Activated CD4-positive, alpha-beta T cell treated with anti-CD3 and anti-CD28 coated beads, Interleukin-2, amount 50 U/mL, for 48 hours (primary cell): Measurements from ENCODE around the gene TMEM231.
"Not testable (repeated sequence)": the region's sequence is repeated elsewhere in the genome, so short reads cannot be mapped to it uniquely, and the experiment has no call there.

ENCODE experiments used
- DNase-seq, 2 experiments: peaks; one replicate each; pipeline ENCODE4 v3.0.0-alpha.2; 2020

Gene TMEM231

DNA sequence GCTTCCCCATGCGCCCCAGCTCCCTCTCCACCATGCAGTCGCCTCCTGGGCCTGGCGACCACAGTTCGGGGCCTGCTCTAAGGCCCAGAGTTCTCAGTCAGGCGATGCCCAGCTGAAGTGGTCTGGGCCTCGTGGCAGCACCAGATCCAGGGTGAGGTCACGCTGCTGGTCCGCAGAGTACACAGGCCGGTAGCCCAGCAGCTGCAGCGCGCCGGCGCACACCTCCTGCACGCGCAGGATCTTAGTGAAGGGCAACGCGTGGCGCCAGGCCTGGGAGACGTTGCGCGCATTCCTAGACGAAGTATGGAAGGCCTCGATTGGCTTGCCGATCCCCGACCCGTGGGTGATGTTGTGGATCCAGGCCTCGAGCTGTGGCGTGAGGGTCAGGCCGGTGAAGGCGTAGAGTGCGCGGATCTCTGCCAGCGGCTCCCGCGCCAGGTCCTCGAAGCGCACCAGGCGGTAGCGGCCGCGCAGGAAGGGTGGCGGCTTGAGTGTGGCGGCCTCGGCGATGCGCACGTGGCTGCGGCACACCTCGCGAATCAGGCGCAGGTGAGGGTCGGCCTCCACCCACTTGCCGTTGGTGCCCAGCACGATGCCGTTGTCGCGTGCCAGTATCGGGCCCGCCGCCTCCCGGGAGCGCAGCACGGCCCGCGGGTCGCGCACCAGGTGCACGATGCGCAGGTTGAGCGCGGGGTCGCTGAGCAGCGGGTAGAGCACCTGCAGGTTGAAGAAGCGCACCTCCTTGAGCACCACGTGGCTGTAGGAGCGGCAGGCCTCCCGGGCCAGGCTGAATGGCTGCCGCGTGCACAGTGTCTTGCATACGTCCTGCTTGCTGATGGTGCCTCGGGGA lies 26.8 kb downstream of the TMEM231 start:
- no peak for DNase-seq

DNA sequence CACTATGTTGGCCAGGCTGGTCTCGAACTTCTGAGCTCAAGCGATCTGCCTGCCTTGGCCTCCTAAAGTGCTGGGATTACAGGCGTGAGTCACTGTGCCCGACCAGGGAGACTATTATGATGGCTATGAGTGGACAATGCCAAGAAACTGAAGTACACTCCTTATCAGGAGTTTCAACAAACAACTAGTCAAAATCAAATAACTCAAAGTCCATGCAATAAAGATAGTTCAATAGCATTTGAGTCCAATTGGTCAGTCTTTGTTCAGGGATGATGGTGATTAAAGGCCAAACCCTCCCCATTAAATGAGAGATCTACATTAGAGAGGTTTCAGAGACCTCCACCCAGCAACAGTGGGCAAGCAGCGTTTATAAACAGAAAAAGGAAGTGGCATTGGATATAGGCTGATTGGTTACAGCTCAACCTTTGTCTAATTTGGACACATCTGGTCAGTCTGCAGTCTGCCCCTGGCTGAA lies 28.2 kb downstream of the TMEM231 start:
- DNase-seq: no peak

DNA sequence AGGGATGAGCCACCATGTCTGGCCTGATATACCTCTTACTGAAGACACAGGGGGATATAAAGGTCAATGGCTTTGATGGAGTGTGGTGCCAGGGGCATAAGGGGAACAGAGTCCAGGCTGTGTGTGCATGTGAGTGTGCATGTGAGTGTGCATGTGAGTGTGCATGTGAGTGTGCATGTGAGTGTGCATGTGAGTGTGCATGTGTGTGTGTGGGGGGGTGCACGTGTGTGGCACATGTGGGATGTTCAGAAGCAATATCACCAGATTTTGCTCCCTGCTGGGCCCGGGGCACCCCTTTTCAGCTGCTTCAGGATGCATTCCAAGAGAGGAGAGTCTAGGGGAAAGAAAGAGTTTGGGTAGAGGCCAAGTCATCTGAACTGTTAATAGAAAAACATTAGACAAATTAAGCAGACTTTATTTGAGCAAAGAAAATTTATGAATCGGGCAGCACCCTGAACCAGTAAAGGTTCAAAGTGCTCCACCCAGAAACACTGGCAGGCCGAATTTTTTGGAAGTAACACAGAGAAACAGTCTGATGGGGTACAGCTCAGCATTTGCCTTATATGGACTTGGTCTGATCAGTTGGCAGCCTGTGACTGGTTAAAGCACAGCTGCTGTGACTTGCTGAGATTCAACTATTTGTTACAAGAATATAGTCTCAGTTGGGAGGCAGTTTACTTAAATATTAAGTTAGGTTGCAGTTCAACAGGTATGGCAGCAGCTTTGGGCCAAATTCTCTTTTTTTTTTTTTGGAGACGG lies 29.8 kb downstream of the TMEM231 start:
- no peak for DNase-seq

DNA sequence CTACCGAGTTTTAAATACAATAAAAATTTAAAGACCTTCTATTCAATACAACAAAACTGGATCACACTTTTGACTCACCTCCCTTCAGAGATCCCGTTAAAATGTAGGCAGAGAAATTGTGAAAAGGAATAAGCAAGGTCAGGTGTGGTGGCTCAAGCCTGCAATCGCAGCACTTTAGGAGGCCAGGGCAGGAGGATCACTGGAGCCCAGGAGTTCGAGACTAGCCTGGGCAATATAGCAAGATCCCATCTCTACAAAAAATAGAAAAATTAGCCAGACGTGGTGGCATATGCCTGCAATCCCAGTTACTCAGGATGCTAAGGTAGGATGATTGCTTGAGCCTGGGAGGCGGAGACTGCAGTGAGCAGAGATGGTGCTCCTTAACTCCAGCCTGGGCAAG lies 36.9 kb downstream of the TMEM231 start:
- no peak for DNase-seq

DNA sequence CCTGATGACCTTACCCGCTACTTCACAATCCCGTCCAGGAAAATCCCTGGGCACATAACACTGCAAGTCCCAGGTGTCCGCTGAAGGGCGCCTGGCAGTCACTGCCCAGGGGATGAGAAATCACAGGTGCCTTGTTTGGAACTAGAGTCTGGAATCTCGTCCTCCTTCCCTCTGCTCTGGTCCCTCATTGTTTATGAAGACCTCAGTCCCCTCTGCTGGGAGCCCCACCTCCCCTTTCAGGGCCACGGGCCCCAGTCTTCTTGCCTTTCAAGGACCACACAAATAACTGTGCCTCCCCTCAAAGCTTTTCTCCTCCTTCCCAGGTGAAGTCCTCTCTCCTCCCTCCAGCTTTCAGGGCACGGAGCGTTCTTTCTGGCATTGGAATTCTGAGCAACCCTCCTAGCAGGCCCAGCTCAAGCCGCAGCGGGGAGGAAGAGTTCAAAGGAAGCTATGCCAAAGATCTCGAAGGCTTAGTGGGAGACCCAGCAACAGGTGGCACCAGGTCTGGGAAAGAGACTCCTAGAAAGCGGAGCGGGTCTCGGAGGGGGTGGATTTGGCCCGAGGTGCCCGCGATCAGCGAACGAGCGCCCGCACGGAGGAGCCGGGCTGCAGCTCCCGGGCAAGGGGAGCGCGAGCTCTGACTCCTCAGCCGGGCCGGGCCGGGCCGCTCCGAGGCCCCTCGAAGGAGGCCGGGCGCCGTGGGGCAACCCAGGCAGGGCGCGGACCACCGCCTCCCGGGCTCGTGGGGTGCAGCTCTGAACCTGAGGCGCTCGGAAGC lies 39.7 kb downstream of the TMEM231 start:
- peak; percentile 26 to 36 for DNase-seq

DNA sequence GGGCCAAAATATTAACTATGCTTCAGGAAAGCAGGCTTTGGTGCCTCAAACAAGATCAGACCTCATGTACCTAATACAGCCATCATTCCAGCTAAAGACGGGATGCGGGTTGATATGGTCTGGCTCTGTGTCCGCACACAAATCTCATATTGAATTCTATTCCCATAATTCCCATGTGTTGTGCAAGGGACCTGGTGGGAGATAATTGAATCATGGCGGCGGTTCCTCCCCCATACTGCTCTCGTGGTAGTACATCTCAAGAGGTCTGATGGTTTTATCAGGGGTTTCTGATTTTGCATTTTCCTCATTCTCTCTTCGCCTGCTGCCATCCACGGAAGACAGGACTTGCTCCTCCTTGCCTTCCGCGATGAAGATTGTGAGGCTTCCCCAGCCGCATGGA lies 41.8 kb downstream of the TMEM231 start:
- no peak for DNase-seq

DNA sequence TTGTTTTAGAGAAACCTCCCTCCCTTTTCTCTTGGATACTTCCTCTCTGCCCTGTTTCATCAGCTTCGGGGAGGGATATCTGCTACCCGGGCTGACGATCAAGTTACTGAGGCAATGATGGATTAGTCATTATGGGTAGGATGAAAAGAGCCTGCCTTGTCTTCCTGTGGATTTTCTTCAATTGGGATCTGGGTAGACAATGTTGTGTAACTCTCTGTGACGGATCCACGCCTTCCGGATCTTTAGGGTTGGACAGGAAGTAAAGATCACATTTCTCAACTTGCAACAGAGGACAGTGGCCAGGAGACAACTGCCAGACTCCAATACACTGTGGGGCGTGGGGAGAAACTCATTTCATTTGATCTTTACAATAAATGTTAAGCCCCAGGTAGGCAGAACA lies 49.5 kb downstream of the TMEM231 start:
- no peak for DNase-seq

DNA sequence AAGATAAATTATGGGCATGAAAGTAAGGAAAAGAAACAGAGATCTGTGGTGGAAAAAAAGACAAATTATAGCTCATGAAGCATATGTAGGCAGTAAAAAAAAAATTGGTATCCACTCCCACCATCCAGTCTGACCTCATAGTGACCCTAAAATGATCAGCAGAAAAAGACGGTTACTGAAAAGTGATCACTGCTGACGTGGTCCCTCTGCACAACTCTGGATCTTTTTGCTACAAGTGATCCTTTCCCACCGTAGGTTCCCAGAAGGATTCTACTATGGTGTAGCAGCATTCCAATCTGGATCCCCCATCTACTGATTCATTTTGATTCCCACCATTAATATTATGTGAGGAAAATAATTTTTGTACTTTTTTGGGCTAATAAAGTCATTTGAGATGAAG lies 49.9 kb downstream of the TMEM231 start:
- DNase-seq: no peak

DNA sequence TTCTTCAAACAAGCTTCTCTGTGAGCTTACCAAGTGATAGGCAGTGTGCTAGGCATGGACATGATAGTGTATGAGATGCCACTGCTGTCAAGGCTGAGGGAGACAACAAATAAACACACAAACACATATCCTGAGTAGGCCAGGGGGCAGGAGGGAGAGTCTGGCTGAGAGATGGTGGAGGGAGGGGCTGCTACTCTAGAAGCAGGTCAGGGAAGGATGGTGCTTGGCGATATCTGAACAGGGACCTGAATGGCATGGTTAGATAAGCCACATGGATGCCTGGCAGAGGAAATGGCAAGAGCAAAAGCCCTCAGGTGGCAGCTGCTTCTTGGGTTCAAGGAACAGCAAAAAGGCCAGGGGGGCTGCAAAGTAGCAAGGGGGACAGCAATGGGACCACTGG lies 52.3 kb downstream of the TMEM231 start:
- DNase-seq: no peak

DNA sequence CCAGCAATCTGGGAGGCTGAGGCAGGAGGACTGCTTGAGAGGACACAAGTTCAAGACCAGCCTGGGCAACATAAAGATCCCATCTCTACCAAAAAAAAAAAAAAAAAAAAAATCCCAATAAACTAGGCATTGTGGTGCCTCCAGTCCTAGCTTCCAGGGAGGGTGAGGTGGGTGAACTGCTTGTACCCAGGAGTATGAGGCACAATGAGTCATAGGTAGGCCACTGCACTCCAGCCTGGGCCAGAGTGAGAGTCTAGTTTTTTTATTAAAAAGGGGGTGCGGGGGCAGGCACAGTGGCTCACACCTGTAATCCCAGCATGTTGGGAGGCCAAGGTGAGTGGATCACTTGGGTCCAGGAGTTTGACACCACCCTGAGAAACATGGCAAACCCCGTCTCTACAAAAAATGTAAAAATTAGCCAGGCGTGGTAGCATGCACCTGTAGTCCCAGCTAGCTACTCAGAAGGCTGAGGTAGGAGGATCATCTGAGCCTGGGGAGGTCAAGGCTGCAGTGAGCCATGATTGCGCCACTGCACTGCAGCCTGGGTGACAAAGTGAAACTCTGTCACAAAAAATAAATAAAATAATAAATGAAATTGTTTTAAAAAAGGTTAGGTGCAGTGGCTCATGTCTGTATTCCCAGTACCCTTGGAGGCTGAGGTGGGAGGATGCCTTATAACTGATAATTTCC lies 53.0 kb downstream of the TMEM231 start:
- DNase-seq: no peak

DNA sequence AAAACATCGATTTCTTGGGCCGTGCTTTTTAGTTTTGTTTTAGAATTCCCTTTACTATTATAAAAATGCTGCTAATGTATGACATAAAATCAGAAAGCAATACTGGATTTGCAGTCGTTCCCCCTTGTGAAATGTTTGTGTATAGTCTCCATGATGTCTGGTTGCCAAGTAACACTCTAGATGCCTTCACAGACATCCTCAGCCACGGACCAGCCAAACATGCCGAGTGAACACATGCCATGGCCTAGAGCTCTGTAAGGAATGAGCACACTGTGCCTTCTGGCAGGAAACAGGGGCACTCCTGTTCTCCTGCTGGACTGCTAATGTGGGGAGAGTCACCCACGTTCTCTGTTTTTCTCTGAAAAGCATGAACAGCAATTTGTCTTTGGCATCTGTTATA lies 54.2 kb downstream of the TMEM231 start:
- DNase-seq: not testable (repeated sequence)

DNA sequence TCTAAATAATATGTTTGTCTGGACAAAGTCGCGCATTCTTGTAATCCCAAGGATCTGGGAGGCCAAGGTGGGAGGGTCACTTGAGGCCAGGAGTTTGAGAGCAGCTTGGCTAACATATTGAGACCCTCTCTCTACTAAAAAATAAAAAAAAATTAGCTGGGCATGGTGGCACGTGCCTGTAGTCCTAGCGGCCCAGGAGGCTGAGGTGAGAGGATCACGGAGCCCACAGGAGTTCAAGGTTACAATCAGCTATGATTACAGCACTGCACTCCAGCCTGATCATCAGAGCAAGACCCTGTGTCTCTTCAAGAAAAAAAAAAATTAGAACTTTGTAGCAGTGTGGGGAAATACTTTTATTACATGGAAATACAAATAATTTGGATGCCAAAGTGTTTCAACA lies 54.7 kb downstream of the TMEM231 start:
- no peak for DNase-seq

DNA sequence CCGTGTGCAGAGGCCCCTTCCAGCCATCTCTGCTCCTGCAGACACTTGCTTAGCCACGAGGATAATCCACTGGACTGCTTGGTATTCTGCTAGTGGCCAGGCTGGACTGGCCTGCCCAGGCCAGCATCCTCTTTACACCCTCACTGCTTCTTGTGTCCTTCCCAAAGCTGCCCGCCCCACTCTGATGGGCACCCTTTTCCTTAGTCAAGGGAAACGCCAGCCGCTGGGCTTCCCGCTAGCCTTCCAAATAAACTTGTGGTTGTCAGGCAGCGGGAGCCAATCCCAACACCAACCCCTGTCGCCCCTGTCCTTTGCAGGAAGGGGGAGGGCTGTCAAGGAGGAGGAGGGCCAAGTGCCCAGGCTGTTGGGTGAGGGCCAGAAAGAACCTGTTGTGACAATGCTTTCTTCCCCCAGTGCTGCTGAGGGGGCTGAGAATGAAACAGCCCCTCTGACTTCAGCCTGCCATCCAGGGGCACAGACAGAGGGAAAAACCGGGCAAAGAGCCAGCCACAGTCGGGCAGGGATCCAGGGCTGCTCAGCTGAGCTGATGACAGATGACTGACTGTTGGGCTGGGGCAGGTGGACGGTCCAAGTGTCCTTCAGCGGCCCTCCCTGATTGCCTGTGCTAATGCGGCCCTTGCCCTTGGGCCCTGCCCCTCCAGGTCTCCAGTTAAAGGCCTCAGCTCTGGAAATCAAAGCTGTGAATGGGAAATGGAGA lies 57.3 kb downstream of the TMEM231 start:
- DNase-seq: not testable (repeated sequence)

DNA sequence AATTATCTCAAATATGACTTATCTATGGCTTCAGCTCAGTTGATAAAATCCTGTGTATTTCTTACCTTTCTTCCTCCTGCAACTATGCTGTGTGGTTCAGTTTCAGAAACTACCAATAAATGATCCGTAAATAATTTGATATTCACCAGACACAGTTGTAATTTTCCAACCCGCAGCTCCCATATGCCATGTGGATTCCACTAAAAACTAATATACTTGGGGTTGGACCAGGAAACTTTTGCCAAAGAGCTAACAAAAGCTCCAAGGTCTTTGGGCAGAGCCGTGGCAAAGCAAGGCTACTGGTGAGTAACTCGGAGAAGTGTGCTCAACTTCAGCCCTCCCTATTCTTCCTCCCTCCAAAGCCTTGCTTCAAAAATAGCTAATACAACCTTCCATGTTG lies 58.5 kb downstream of the TMEM231 start:
- DNase-seq: no peak

DNA sequence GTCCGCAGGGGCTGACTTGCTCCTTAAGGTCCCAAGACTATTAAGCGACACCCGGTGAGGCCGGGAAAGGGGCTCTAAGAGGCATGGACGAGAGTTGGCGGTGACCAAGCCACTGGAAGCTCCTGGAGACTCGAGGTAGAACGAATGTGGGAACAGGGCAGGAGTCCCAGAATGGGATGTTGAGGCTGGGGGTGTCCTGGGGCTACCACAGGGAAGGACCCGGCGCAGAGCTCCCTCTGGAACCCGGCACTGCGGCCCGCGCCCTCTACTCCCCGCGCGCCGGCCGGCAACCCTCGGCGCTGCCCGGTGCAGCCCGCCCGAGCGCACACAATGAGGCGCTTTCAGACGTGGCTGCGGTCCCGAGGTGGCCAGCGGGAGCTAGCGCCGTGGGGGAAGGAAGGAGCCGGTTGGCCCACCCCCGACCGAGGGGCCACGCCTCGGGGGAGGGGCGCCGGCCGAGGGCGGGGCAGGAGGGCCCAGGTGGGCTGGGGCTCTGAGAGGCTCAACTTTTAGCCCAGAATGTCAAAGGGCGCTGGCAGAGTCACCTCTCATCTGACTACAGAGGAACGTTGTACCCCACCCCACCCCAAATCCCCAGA lies 60.9 kb downstream of the TMEM231 start, which contains the start of gene CHST6:
TSS of gene CHST6 (minus strand) at position 366 of the 599 bp plus-strand sequence. CDS start 15,613 bp downstream, outside the sequence.
- DNase-seq: peak; percentile 19 to 27

DNA sequence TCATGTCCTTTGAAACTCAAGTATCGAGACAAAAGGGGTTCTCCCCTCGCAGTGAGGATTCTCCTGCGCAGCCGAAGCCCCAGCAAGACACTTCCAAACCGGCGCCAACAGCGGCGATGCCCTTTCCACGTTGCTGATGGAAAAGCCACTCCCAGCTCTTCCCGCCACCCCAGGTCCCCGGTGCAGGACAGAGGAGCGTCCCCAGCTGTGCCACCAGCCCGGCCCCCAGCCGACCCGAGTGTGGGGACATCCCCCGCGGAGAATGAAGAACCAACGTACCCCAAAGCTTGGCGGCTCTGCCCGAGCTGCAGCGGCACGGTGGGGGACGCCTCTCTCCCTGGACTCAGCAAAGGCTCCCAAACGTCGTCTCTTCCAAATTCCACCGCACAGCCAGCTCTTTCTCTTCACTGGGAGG lies 61.4 kb downstream of the TMEM231 start:
- DNase-seq: no peak

DNA sequence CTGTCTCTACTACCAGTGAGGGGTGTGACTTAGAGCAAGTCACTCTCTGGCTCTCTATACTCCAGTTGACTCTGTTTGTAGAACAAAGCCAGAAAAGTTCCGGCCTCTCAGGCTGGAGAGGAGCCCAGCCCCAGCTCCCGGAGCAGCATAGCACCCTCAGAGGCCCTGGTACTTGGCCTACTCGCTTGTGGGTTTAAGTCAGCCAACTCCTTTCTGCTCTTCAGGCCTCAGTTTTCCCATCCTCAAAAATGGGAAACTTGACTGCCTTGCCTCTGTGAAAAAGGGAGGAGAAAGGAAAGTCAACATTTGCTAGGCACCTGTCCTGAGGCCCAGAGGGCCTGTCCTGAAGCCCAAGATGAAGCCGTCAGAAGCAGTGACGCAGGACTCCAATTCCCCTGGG lies 61.9 kb downstream of the TMEM231 start:
- no peak for DNase-seq

DNA sequence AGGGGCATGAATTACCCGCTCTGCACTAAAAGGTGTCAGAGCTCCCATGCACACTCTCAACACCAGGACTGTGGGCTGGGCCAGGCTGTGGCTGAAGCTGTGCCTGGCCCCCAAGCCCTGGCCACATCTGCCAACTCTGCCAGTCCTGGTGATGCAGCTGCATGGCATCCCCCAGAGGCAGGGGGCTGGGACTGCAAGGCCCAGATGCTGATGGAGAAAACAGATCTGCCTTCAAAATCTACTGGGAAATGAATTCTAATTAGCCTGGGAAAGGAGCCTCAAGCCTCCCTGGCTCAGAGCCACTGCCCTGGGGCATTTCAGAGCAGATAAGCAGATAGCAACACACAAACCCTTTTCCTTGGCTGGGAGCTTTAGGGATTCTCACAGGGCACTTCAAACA lies 64.2 kb downstream of the TMEM231 start:
- DNase-seq: no peak

DNA sequence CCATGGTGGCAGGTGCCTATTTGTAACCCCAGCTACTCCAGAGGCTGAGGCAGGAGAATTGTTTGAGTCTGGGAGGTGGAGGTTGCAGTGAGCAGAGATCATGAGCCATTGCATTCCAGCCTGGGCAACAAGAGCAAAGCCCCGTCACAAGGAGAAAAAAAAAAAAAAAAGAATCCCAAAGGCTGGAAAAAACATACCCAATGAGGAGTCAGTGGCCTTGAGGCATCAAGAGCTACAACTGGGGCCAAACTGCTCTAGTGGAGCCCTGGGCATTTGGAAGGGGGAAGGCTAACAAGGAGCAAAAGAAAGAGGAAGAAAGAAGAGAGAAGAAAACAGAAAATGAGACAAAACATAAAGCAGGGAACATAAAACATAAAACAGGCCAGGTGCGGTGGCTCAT lies 67.7 kb downstream of the TMEM231 start:
- DNase-seq: no peak
